Fibroblast of skin of scalp (primary cell): ENCODE results near the gene RAC2.

ENCODE experiments used
- DNase-seq: peaks from one replicate; pipeline ENCODE4 v3.0.0-alpha.2; 2013

RAC2 gene

GRCh38 chr22:37275134-37275533, 31.1 kb upstream of the RAC2 start:
- DNase-seq = no peak

- no peak for DNase-seq
Measured at GRCh38 chr22:37274380-37274862, 30.4 kb upstream of the RAC2 start.

GRCh38 chr22:37273846-37274225, 29.8 kb upstream of the RAC2 start:
- no peak for DNase-seq

- DNase-seq = peak; percentile 69
Measured at GRCh38 chr22:37273126-37273845, 29.2 kb upstream of the RAC2 start.

- DNase-seq = no peak
Measured at GRCh38 chr22:37270928-37271650, 27.0 kb upstream of the RAC2 start.

GRCh38 chr22:37269936-37270678, 26.0 kb upstream of the RAC2 start:
- no peak for DNase-seq

- DNase-seq = no peak
Measured at GRCh38 chr22:37267661-37268413, 23.8 kb upstream of the RAC2 start.

GRCh38 chr22:37267135-37267587, 23.1 kb upstream of the RAC2 start:
- DNase-seq = peak; percentile 39

- DNase-seq = no peak
Measured at GRCh38 chr22:37266581-37267134, 22.6 kb upstream of the RAC2 start.

GRCh38 chr22:37263966-37264887, 20.2 kb upstream of the RAC2 start:
- DNase-seq = no peak

- DNase-seq = no peak
Measured at GRCh38 chr22:37262346-37262745, 18.3 kb upstream of the RAC2 start.

GRCh38 chr22:37260901-37261336, 16.9 kb upstream of the RAC2 start:
- DNase-seq = peak; percentile 59

- no peak for DNase-seq
Measured at GRCh38 chr22:37260155-37260795, 16.2 kb upstream of the RAC2 start.

GRCh38 chr22:37259540-37260029, 15.5 kb upstream of the RAC2 start:
- peak; percentile 58 for DNase-seq

GRCh38 chr22:37258753-37259401, 14.8 kb upstream of the RAC2 start:
- no peak for DNase-seq

GRCh38 chr22:37258005-37258752, 14.1 kb upstream of the RAC2 start:
- no peak for DNase-seq

GRCh38 chr22:37256075-37256726, 12.1 kb upstream of the RAC2 start:
- DNase-seq = no peak

GRCh38 chr22:37255558-37256006, 11.5 kb upstream of the RAC2 start:
- DNase-seq = no peak
